22Rv1 (cell line): ENCODE results near the gene ARMCX2.

ENCODE experiments used
- H3K27ac ChIP-seq: fragments of 450-650 bp; 2 replicates; pipeline ENCODE4 v1.5.1; 2017
- ZFX ChIP-seq: fragments of 450-650 bp; IDR thresholded peaks from 2 replicates; pipeline ENCODE4 v1.6.1; 2017; ENCODE audit warnings: antibody characterized with exemption, borderline replicate concordance
- TF ChIP-seq, protein P1 (sequence below): fragments of 450-650 bp; IDR thresholded peaks from 2 replicates; pipeline ENCODE4 v1.5.1; 2017; ENCODE audit warnings: mild to moderate bottlenecking

ARMCX2 gene

DNA sequence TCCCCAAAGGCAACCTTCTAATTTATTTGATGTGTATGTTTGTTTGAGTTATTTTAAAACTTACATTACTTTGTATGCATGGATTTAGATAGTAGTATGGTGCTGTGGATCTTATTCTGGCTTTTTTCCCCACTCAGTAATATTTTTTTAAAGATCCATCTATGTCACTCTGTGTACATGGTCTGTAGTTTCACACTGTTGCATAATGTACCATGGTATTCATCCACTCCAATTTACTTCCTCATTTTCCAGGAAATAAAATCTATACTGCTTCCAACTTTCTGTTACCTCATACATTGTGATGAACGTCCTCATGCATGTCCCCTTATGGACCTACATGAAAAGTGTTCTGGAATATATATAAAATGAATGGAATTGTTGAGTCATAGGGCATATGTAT is 17.6 kb downstream of the ARMCX2 start:
- no peak overlapping the region for H3K27ac ChIP-seq
- TF ChIP-seq ZFX, result no peak
- TF ChIP-seq, protein P1, sequence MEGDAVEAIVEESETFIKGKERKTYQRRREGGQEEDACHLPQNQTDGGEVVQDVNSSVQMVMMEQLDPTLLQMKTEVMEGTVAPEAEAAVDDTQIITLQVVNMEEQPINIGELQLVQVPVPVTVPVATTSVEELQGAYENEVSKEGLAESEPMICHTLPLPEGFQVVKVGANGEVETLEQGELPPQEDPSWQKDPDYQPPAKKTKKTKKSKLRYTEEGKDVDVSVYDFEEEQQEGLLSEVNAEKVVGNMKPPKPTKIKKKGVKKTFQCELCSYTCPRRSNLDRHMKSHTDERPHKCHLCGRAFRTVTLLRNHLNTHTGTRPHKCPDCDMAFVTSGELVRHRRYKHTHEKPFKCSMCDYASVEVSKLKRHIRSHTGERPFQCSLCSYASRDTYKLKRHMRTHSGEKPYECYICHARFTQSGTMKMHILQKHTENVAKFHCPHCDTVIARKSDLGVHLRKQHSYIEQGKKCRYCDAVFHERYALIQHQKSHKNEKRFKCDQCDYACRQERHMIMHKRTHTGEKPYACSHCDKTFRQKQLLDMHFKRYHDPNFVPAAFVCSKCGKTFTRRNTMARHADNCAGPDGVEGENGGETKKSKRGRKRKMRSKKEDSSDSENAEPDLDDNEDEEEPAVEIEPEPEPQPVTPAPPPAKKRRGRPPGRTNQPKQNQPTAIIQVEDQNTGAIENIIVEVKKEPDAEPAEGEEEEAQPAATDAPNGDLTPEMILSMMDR, result no peak

GRCh38 chrX:101639583-101639982 is 20.1 kb downstream of the ARMCX2 start:
- no peak overlapping the region for H3K27ac ChIP-seq
- TF ChIP-seq, protein P1, result no peak
- no peak for TF ChIP-seq ZFX

DNA sequence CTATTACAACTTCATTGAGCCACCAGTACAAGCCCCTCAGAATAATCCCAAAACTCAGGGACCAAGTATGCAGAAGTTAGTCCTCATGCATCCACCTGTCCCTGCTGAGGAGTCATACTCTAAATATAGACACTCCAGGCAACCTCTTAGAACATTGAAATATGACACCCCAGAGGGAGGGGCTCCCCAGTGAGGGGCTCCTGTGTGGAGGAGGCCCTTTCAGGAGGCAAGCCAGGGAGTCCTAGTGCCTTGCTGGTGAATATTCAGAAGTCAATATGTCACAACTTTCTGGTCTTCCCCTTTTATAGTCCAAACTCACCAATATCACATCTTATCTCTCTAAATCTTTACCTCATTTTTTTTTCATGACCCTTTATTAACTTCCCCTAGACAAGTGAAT is 40.3 kb downstream of the ARMCX2 start:
- no peak overlapping the region for H3K27ac ChIP-seq
- TF ChIP-seq, protein P1, result no peak
- TF ChIP-seq ZFX, result no peak

- H3K27ac ChIP-seq, result peak within 1 kb of the TSS; percentile 36; the same call in 1 of the 2 replicates
These were observed 42.1 kb downstream of the ARMCX2 start, which contains the start of gene ARMCX6 for GRCh38 chrX:101617211-101618191. Gene ARMCX6 (minus strand): TSS chrX:101618000. CDS start chrX:101616620, 1,380 bp downstream.

DNA sequence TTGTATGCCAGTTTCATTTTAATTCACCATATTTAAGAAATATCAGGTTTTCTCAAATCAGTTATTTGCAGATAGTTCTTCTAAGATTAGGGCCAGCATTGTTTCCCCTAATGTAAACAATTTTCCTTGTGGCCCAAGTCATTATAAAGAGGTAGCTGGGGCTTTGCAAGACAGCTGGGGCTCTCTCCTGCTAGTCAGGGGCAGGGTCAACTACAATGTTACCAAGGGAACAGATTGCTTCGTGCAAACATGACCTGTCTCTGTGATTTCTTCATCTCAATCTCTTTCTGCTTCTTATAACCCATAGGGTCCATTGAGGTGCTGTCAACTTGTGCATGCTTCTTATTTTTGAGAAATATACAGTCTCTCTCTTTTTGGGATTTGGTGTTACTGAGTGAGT is 53.9 kb downstream of the ARMCX2 start:
- H3K27ac ChIP-seq, result no peak overlapping the region
- TF ChIP-seq, protein P1, result no peak
- TF ChIP-seq ZFX, result no peak

More at GRCh38 chrX:101617211-101618191, 42.1 kb downstream of the ARMCX2 start, which contains the start of gene ARMCX6:
- TF ChIP-seq, protein P1, result peak; percentile 51
- no peak for TF ChIP-seq ZFX
